Stimulated activated CD8-positive, alpha-beta memory T cell treated with anti-CD3 and anti-CD28 coated beads, Interleukin-4, amount 100 ng/mL, for 48 hours (primary cell): ENCODE results near the gene ZNF79.

Experiments used
- DNase-seq: peaks from one replicate; pipeline ENCODE4 v3.0.0-alpha.2; 2020

ZNF79 gene

DNA sequence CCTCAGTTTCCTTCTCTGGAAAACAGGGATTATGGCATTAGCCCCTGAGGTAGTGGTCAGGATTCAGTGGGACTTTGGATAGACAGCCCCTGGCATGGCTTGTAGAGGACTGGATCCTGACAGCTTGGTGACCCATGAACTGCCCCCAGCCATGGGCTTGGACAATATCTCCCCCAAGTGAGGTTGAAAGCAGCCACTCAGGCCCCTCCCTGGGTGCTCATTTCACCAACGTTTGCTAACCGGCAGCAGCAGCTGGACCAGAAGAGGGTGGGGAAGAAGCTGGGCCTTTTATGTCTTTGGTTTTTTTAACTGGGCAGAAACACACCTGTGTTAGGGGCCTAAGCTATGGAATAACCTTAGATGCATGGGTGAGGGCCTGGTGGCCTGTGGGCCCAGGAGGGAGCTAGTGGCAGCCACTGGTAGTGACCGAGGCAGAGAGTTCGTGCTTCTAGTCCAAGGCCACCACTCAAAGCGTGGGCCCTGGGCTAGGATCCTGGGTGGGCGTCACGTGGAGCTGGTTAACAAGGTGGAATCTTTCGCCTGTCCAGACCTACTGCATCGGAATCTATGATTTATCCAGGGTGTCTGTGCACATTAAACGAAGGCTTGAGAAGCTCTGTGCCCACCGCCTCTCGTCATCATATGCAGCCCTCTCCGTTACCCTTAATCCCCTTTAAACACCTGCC, 25.3 kb upstream of the ZNF79 start:
- DNase-seq: no peak

DNA sequence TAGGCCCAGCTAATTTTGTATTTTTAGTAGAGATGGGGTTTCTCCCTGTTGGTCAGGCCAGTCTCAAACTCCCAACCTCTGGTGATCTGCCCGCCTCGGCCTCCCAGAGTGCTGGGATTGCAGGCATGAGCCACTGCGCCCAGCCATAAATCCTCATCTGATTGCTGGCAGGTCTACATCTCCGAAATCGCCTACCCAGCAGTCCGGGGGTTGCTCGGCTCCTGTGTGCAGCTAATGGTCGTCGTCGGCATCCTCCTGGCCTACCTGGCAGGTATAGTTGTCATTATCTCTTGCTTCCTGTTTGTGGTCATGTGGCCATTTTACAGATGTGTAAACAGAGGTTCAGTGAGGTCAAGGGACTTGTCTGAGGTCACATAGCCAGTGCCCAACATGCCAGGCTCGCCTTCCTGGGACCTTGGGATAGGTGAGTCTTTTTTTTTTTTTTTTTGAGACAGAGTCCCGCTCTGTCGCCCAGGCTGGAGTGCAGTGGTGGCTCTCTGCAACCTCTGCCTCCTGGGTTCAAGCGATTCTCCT, 24.4 kb upstream of the ZNF79 start:
- DNase-seq: no peak

DNA sequence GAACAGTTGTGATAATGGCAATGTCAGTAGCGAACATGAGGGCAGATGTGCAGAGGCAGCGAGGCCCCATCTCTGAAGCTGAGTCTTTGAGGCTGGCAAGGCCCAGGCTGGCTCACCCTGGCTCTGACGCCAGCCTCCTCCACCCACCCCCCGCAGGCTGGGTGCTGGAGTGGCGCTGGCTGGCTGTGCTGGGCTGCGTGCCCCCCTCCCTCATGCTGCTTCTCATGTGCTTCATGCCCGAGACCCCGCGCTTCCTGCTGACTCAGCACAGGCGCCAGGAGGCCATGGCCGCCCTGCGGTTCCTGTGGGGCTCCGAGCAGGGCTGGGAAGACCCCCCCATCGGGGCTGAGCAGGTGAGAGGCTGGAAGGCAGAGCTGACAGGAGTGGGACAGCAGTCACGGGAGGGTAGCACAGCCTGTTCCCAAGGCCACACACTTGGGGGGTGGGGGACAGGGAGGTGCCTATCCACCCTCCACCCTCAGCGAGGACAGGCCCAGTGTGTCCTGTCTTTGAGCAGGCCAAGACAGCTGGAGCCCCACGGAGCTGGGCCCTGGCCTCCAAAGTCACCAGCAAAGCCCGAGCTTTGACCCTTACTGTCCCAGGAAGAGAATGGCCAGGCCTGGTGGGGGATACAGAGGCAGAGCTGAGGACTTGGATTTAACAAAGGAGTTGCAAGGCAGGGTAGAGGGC, 21.6 kb upstream of the ZNF79 start:
- DNase-seq: no peak

DNA sequence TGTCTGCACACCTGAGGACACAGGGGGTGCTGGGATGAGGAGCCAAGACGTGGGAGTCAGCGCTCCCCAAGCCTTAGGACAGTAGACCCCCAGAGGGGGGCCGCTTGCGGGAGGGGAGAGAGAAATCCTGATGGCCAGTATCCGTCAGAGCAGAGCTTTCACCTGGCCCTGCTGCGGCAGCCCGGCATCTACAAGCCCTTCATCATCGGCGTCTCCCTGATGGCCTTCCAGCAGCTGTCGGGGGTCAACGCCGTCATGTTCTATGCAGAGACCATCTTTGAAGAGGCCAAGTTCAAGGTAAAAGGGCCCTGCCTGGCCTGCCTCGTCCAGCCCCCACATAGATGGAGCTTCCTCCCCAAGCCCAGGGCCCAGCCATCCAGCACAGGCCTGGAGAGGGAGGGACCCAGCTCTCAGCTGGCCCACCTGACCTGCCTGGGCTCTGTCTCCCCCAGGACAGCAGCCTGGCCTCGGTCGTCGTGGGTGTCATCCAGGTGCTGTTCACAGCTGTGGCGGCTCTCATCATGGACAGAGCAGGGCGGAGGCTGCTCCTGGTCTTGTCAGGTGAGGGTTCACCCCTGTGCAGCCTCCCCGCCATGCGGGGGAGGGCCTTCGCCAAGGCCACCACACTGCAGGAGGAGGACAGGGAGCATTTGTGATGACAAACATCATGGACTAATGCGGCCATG, 20.5 kb upstream of the ZNF79 start:
- DNase-seq: no peak

DNA sequence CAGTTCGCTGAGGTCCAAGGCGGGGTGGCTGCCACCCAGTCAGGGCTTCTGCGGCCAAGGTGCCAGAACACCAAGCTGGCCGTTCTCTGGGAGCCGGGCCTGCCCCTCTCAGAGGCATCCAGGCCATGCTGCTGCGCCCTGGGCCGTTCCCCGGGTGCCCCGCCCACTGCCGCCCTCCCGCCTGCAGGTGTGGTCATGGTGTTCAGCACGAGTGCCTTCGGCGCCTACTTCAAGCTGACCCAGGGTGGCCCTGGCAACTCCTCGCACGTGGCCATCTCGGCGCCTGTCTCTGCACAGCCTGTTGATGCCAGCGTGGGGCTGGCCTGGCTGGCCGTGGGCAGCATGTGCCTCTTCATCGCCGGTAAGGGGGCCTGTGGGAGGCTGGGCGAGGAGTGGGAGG, 19.6 kb upstream of the ZNF79 start:
- no peak for DNase-seq

DNA sequence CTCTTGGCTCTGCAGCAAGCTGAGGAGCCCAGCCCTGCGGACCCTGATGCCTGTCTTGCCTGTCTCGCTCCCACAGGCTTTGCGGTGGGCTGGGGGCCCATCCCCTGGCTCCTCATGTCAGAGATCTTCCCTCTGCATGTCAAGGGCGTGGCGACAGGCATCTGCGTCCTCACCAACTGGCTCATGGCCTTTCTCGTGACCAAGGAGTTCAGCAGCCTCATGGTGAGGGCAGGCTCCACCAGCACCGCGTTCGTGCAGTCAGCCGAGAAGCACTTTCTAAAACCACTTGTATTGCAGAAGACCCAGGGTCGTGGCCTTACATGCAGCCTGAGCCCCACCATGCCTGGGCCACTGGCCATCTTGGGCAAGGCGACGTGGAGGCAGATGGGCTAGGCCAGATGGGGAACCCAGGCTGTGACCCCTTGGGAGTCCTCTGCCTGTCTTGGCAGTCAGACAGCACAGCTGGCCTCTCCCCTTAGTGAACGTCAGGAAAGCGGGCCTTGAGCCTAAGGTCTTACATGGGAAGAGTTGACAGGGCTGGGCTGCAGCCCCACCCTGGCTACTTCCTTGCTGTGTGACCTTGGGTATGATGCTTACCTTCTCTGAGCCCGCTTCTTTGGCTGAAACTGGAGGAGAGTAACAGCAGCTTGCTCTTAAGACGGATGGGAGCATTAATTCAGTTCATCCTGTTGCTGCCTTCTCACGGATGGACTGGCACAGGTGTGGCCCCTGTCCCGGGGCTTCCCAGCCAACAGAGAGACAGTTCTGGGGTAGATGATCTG, 18.6 kb upstream of the ZNF79 start:
- DNase-seq: no peak

DNA sequence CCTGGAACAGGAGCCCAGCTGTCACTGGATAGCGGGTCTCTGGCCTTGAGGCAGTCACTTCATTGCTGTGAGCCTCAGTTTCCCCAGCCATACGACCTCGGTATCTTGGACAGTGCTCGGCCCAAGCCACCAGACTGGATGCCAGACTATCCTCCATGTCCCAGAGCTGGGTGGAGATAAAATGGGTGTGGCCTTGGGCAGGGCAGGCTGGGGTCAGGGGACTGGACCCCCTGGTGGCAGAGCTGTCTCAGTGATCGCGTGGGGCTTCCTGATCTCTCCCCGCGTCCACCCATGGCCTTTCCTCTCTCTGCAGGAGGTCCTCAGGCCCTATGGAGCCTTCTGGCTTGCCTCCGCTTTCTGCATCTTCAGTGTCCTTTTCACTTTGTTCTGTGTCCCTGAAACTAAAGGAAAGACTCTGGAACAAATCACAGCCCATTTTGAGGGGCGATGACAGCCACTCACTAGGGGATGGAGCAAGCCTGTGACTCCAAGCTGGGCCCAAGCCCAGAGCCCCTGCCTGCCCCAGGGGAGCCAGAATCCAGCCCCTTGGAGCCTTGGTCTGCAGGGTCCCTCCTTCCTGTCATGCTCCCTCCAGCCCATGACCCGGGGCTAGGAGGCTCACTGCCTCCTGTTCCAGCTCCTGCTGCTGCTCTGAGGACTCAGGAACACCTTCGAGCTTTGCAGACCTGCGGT, 17.2 kb upstream of the ZNF79 start:
- DNase-seq: no peak

DNA sequence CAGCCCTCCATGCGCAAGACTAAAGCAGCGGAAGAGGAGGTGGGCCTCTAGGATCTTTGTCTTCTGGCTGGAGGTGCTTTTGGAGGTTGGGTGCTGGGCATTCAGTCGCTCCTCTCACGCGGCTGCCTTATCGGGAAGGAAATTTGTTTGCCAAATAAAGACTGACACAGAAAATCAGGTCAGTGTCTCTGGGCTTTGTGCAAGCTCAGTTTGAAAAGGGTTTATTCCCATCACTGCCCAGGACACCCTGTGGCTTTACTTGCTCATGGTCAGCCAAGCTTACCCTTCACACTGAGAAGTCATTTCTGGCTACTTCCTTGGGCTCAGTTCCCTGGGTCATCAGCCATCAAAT, 16.7 kb upstream of the ZNF79 start:
- DNase-seq: no peak

DNA sequence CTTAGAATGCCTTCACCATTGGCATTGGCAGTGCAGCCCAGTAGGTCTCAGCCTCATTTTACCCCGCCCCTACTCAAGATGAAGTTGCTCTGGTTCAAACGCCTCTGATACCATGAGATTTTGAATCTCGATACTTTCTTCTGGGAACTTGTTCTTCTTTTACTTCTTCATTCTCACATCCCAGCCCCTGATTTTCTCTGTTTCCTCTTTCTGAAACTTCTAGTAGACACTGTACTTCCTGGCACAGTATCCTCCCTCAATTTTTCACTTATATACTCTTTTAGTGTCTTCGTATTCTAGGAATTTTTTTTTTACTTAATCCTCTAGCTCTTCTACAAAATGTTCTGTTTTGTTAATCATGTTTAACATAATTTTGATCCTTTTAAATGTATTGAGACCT, 13.1 kb upstream of the ZNF79 start:
- DNase-seq: no peak

DNA sequence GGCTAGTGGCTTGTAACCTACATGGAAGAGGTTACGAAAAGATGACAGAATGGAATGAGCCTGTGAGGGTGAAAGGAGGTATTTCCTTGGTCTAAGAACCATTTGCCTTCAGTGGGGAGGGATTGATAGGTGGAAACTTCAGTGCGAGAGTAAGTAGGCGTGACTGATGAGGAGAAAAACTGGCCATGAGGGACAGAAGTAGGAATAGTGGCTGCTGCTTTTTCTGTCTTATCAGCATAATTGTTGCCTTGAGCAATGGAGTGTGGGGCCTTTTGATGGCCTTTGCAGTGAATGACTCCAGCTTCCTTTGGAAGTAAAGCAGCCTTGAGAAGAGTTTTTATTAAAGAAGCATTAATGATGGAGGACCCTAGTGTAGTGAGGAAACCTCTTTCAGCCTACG, 9.0 kb upstream of the ZNF79 start:
- DNase-seq: no peak

DNA sequence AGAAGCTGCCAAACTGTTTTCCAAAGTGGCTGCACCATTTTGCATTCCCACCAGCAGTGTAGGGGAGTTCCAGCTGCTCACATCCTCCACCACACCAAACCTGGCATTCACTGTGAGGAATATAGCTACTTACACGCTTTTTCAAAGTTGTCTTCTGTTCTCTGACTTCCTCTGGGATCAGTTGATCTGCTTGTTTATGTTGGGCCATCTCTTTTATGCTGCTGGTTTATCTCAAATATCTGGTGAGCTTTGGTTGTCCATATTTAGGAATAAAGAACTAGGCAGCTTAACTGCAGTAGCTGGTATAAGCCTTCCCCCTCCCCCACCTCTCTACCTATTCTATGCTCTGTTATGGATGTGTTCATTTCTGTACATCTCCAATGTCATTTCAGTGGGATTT, 8.5 kb upstream of the ZNF79 start:
- DNase-seq: no peak

DNA sequence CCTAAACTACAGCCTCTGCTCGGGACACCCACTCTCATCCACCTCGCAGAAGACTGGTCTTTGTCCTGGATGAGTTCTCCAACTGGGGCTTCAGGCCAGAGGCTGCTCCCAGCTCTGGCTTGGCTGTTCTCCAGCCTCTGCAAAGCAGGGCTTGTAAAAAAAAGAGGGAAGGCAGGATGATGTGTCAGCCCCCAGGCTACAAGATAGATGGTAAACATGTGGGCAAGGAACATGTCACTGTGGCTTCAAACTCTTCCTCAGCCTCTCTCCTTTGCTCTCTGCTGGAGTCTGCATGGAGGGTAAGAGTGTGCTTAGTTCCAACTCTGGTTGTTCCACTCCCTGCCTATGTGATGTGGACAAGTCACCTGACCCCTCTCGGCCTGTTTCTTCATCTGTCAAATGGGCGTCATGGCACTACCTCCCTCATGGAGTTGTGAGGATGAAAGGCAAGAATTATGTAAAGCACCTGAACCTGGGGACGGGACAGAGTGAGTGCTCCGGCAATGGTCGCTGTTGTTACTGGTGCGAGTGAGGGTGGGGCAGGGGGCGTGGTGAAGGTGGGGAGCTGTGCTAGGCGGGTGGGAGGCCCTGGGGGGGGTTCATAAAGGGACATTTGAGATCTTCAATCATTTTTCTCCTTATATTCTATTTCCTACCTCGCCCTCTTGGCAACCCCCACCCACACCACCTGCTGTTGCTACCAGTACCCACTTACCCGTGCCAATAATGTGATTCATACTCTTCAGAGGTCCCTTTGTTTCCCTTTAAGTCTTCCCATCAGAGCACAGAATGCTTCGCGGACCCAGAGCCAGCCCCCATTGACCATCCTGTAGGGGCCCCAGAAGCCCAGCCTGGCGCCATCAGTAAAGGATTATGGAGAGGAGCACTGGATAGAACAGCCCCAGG, 6.8 kb upstream of the ZNF79 start:
- no peak for DNase-seq

DNA sequence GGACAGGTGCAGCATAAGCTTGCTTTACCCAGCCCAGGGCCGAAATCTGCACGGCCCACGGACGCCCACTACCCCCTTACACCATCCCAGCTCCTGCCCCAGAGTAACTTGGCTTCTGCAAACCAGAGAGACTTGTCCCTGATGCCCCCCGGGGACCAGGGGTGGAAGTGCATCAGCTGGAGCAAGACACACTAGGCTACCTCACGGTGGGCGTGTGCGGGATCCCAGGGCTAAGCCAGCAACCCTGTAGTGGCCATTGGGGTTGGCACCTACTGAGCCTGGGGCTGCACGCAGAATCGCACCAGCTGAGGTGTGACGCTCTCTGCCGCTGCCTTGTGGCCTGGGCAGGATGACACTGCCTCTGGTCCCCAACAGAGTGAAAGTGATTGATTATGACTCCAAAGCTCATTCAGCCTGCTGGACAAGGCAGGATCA, 6.1 kb upstream of the ZNF79 start:
- peak; percentile 69 for DNase-seq

DNA sequence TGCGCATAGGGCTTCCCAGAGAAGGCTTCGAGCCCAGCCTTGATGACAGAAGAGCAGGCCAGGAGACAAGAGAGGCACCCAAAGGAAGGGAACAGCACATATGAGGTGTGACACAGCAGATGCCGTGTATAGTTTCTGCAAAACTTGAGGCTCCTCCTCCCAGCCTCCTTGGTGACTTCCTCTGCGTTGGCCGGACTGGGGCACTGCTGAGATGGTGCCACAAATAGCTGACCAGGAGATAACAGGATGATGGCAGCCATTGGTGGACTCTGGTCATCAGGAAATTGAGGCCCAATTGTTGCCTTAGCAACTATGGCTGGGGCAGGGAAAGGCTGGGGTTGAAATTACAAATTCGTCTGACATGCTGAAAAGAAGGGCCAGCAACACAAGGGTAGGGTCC, 4.8 kb upstream of the ZNF79 start:
- DNase-seq: no peak

DNA sequence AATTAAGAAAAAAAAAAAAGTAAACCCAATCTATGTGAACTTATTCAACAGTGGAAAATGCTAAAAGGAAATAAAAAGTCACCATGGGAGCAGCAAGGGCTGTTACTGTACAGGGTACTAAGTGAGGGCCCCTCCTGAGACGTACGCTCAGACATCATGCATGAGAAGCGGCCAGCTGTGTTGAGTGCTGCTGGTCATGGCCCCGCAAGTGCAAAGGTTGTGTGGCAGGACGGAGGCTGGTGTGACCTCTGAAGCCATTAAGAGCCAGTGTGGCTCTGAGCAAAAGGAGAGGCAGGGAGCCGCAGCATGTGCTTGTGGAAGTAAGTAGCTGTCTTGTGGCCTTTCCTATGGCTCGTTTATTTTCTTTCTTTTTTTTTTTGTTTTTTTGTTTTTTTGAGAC, 3.1 kb upstream of the ZNF79 start:
- DNase-seq: no peak

DNA sequence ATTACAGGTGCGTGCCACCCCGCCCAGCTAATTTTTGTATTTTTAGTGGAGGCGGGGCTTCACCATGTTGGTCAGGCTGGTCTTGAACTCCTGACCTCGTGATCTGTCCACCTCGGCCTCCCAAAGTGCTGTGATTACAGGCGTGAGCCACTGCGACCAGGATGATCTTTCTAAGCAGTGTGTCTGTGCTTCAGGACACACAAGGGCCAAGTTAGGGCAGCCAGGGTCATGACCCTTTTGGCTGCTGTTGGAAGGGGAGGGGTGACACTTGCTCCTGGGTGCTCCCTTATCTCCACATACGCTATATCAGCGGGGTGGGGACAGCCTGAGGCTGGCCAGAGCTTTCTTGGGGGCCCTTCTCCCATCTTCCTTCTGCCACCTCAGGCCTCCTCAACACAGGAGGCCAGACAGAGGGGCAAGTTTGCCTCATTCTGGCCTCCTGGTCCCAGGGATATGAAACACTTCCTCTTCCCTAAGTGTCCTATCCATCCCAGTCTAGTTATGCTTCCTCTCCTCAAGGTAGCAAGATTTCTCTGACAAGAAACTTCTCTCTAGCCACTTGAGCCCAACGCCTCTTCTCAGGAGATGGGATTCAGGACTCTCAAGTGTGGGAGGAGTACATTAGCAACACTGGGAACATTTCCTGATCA, 1.9 kb upstream of the ZNF79 start:
- DNase-seq: no peak

DNA sequence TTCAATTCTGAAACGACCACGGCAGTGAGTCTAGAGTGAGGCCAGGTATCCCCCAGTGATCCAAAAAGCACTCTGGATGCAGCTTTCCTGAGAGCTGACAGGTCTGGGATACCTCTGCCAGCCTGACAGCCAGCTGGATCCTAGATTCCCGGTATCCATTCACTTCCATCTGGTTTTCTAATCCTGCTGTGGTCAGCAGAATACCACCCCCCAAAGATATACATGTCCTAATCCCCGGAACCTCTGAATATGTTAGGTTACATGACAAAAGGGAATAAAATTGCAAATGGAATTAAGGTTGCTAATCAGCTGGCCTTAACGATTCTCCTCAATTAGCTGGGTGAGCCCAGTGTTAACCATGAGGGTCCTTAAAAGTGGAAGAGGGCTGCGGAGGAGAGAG, 1.4 kb upstream of the ZNF79 start:
- DNase-seq: no peak

DNA sequence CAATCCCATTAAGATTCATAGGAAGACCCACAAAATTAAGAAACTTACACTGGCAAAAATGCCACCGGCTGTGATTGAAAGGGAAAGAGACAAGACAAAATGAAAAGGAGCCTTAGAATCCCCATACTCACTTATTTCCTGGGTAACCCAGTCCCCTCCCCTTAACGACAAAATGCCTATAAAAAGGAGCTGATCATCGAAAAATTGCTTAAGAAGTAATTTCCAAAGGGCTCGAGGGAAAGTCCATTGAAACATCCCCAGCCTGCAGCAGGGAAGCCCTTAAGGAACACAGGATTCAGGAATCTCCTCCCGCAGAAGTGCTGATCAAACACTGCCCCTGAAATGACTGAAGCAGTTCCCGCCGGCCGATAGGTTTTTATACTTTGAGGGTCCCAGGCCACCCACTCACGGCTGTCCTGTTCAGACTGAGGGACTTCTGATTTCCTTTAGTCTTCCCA, 677 bp upstream of the ZNF79 start:
- no peak for DNase-seq

DNA sequence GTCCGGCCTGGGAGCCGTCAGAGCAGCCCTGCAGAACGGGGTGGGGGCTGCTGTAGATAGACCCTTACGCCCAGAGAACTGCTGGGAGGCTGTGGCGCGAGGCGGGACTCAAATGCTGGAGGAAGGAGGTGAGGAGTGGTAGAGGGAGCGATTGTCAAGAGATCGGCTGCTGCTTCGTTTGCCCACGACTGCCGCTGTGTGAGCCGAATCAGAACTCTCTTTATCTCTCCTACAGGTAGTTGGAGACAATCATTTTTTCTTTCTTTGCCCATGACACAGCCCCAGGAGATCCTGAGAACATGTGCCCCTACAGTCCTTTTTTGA, 456 bp downstream of the ZNF79 start:
- DNase-seq: peak; percentile 55

DNA sequence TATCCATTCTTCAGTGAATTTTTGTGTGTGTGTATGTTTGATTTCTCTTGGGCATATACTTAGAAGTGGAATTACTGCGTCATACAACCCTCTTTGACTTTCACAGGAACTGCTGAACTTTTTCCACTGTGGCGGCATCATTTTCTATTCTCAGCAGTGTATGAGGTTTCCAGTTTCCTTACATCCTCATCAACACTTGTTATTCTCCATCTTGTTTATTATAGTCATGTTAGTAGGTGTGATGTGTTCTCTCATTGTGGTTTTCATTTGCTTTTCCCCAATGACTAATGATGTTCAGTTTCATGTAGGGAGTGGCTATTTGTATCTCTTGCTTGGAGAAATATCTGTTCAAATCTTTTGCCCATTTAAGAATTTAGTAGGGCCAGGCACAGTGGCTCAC, 2.6 kb downstream of the ZNF79 start:
- DNase-seq: peak; percentile 50

DNA sequence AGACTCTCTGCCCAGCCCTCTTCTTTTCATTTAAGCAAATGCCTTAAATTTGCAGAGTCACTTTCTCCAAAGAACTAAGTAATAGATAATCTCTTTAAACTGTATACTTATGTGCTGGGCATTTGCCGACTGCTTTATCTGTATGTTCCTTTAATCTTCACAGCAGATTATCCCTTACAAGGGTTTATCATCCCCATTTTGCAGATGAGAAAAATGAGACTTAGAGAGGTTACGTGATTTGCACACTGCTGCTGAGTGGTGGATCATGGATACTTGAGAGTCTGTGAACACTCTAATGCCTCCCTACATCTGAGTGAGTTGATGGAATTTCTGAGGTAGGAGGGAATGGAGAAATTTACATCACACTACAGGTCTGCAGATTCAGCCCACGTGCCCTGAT, 4.2 kb downstream of the ZNF79 start:
- DNase-seq: no peak
